NCI-H774 (cell line): Measurements from ENCODE around the gene HEPACAM.

Source experiments
- DNase-seq: peaks from one replicate; lab custom pipeline; 2025; lab: John Stamatoyannopoulos, UW

The HEPACAM gene

DNA sequence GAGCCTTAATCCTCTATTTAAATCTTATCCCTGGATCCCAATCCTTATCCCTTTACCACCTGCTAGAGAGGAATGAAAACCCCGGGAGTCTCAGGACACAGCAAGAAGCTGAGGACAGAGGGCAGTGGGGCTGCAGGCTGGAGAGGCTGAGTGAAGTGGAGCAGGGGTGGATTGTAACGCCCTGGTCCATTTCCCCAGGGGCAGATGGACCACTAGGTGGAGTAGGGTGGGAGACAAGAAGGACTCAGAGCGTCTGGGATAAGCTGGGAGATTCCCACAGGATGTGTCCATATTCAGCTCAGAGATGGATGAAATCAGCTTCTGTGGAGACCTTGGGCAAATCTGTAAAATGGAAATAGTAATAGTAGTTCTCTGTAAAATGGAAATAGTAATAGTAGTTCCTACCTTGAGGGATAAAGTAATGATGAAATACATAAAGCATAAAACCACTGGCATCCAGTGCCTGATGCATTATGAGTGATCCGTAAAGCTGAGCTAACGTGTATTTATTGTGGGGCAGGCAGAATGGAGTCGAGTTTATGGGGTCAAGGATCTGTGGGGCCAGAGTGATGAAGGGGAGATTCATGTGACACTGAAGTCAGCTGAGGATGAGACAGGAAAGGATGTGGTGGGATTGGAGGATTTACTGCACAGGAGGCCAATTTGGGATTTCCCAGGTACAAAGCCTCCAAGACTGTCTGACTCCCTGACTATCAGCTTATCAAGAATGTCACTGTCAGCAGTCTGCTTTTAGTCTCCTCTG lies 36.3 kb downstream of the HEPACAM start:
- no peak for DNase-seq

GRCh38 chr11:124898711-124899110 lies 37.1 kb downstream of the HEPACAM start:
- DNase-seq, result no peak

DNA sequence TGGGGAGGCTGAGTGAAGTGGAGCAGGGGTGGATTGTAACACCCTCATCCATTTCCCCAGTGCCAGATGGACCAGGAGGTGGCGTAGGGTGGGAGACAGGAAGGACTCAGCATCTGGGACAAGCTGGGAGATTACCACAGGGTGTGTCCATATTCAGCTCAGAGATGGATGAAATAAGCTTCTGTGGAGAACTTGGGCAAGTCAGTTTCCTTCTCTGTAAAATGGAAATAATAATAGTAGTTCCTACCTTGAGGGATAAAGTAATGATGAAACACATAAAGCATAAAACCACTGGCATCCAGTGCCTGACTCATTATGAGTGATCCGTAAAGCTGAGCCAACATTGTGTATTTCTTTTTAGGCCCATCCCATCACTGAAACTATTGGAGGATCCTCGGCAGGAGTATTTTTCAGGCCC lies 37.6 kb downstream of the HEPACAM start:
- no peak for DNase-seq

GRCh38 chr11:124897674-124898262 lies 38.1 kb downstream of the HEPACAM start, which contains the start of gene ROBO4:
Gene ROBO4, minus strand, starts transcription at chr11:124897865. Its CDS starts 70 bp downstream, at chr11:124897795.
- DNase-seq, result no peak

DNA sequence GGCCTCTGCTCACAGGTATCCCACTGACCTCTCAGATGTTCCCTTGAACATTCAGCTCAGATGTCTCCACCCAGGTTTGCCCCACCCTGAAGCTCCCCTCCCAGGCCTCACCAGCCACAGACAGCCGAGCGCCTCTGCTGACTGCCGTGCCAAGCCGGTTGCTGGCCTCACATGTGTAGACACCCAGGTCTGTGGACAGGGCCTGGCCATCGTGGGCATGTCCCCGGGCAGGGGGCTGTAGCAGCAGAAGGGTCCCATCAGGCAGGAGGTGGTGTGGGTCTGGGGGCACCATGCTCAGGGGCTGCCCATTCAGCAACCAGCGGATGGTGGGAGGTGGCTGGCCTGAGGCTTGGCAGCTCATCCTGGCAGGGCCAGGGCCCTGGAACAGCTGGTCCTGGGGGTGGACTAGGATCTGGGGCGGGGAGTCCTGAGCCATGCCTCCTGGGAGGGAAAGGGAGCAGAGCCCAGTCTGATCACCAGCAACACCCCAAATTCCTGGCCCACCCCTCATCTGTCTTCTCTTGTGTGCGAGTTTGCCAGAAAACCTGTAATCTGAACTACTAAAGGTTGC lies 38.9 kb downstream of the HEPACAM start:
- DNase-seq, result no peak

GRCh38 chr11:124896071-124896750 lies 39.6 kb downstream of the HEPACAM start:
- DNase-seq, result no peak

DNA sequence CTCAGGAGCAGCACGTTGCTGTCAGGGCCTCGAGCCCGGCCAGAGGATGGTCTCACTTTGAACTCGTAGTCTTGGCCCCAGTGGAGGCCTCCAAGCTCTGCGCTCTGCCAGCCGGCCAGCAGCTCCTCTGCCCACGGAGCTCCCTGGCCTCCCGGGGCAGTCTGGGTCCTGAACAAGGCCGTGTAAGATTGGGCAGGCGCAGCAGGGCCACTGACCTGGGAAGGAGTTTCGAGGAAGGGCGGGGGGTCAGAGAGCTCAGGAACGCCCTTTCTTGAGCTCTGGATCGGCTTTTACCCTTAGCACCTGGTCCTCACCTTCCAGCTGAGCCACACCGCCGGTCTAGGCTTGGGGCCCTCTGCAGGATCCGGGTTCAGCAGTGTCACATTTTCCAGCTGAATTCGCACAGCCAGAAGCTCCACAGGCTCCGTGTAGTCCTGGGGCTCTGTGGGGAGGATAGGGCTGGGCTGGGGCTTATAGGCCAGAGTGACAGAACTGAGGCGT lies 40.3 kb downstream of the HEPACAM start:
- DNase-seq, result no peak

GRCh38 chr11:124894606-124895430 lies 41.0 kb downstream of the HEPACAM start:
- no peak for DNase-seq

DNA sequence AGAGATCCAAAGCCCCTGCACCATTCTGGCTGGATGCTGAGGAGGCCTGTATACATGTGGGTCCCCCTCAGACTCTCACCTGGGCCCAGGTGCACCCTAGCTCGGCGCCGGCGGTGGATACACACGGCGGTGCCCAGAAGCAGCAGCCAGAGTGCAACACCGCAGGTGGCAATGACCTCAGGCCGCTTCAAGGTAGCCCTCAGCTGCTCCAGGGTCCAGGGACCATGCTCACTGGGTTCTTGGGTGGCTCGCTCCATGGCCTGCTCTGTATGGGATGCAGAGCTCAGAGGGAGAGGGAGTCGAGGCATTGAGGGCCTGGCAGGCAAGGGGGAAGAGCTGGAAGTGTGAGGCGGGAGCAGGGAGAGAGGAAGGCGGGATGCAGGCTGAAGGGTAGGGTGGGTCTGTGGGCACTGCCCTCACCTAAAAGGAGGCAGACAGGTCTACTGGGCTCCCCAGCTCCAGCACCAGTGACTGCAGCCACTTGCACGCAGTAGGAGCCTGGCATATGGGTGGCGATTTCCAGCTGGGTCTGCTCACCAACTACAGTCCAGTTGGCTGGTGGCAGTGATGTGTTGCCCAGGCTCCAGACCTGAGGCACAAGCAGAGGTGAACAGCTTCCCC lies 42.0 kb downstream of the HEPACAM start:
- DNase-seq, result no peak

- no peak for DNase-seq
Measured at GRCh38 chr11:124892750-124893454, 42.9 kb downstream of the HEPACAM start.

DNA sequence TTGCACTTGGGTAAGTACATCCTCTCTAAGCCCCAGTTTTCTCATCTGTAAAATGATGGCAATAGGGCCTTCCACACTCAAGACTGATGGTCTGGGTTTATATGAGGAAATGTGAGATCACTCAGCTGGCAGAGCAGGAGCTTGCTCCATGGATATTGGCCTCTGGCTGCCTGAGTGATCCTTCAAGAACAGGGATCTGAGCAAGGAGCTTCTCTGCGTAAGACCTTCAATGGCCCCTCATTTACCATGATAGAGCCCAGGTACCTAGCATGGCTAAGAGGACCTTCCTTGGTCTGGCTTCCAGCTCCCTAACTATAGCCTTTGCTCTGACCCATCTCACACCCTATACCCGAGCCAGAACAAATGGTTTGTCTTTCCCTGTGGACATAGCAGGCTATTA lies 43.7 kb downstream of the HEPACAM start:
- no peak for DNase-seq

DNA sequence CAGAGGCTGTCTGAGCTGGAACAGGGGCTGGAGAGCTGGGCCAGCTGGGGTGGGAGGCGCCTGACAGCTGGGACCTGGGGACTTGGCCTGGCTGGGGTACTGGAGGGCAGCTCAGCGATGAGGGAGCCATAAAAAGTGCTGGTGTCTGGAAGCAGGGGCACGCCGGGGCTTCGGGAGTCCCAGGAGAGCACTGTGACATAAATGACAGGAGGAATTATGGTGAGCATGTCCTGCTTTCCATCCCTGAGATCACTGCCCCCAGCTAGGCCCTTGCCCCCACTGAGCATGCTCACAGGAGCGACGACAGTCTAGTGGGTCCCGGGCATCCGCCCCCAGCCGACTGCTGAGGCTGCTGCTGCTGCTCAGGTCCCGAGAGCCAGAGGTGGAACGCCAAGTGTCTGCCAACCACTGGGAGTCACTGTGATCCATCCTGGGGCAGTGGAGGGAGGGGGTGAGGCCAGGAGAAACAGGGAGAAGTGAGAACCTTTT lies 44.4 kb downstream of the HEPACAM start:
- DNase-seq, result no peak

DNA sequence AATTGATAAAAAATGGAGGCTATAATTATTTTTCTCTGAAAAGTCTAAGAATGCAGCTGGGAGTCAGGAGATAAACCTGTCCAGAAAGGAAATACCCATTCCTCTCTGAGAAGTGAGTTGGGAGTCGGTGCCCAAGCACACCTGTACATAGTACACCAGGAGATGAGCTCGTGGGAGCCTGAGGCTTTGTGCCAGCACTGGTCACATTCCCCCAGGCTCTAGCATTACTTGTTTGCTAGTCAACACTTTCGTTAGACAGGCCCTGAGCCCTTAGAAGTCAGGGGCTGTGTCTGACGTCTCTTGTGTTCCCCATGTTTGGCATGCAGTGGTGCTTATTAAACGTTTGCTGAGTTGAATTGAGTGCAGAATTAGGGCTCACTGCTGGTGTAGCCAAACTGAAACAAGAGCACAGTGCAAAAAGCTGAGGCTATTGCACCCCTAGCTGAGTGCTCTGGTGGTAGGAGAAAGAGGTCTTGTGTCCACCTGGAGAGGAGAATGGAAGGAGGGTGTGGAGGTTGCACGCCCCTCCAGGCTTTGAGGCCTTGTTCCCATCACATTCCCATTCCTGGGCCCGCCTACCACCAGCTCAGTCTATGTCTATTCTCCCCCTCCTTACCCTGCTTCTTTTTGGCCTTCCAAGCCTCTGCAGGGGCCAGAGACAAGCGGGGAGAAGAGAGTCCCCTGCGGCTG lies 45.0 kb downstream of the HEPACAM start:
- no peak for DNase-seq

GRCh38 chr11:124890151-124890550 lies 45.7 kb downstream of the HEPACAM start:
- no peak for DNase-seq

GRCh38 chr11:124889191-124890091 lies 46.4 kb downstream of the HEPACAM start:
- DNase-seq, result no peak

DNA sequence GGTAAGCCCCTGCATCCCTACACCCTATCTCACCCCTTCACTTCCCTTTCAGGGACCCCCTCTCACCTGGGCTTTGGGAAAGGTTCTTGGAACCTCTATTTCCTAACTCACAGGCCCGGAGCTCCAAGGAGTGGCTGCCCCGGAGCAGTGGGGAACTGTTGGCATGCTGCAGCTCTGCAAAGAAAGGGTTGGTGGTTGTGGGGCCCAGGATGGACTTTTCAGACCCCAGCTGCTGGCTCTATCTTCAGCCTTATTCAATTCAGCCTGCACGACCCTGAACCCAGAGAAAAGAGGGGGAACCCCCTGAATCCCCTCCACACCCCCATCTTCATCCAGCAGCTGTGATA lies 48.2 kb downstream of the HEPACAM start:
- no peak for DNase-seq

GRCh38 chr11:124886978-124887666 lies 48.7 kb downstream of the HEPACAM start:
- no peak for DNase-seq

- DNase-seq, result no peak
Measured at GRCh38 chr11:124886476-124886875, 49.4 kb downstream of the HEPACAM start.
